Stimulated activated CD8-positive, alpha-beta memory T cell treated with anti-CD3 and anti-CD28 coated beads, Interleukin-4, amount 100 ng/mL, for 4 hours (primary cell): ENCODE measurements around the gene SYTL1.
A peak's percentile ranks its signal among the peaks of the same experiment; 100 is the strongest.
"Not testable (repeated sequence)": the region's sequence is repeated elsewhere in the genome, so short reads cannot be mapped to it uniquely, and the experiment has no call there.

Experiments
- DNase-seq, 2 donors: peaks; one replicate each; pipeline ENCODE4 v3.0.0-alpha.2; 2020; ENCODE audit warnings: low read depth in 2 of 2, low spot score in 1 of 2

SYTL1 gene

GRCh38 chr1:27383039-27383605, 41.3 kb downstream of the SYTL1 start, which contains the start of gene CD164L2:
Gene CD164L2 (minus strand): TSS chr1:27383333. CDS start chr1:27383239, 94 bp downstream.
- no peak for DNase-seq

GRCh38 chr1:27383661-27384060, 41.8 kb downstream of the SYTL1 start:
- no peak for DNase-seq

GRCh38 chr1:27384797-27385196, 43.0 kb downstream of the SYTL1 start:
- DNase-seq = not testable (repeated sequence)

GRCh38 chr1:27388337-27389005, 46.6 kb downstream of the SYTL1 start:
- peak; percentile 45 to 65 for DNase-seq

GRCh38 chr1:27391511-27392095, 49.8 kb downstream of the SYTL1 start:
- DNase-seq = no peak

GRCh38 chr1:27392096-27392777, 50.4 kb downstream of the SYTL1 start, which contains the start of gene GPR3:
Gene GPR3 (plus strand): TSS chr1:27392622. CDS start chr1:27393799, 1,177 bp downstream.
- DNase-seq = peak; percentile 85

GRCh38 chr1:27392778-27393635, 51.2 kb downstream of the SYTL1 start:
- no peak for DNase-seq

GRCh38 chr1:27393641-27394281, 51.9 kb downstream of the SYTL1 start:
- DNase-seq = no peak

GRCh38 chr1:27394282-27394658, 52.4 kb downstream of the SYTL1 start:
- no peak for DNase-seq

- DNase-seq = no peak
Observed at GRCh38 chr1:27394925-27395324, 53.1 kb downstream of the SYTL1 start.

GRCh38 chr1:27395441-27396195, 53.8 kb downstream of the SYTL1 start:
- peak; percentile 57 to 61 for DNase-seq

GRCh38 chr1:27397110-27397509, 55.3 kb downstream of the SYTL1 start:
- DNase-seq = no peak

GRCh38 chr1:27397749-27398148, 55.9 kb downstream of the SYTL1 start:
- no peak for DNase-seq

GRCh38 chr1:27398405-27399149, 56.8 kb downstream of the SYTL1 start:
- DNase-seq = no peak

GRCh38 chr1:27399251-27400025, 57.6 kb downstream of the SYTL1 start:
- no peak for DNase-seq

GRCh38 chr1:27400082-27400962, 58.5 kb downstream of the SYTL1 start:
- DNase-seq = no peak

- DNase-seq = no peak
Observed at GRCh38 chr1:27400963-27401341, 59.1 kb downstream of the SYTL1 start.
